HepG2 (cell line): Measurements from ENCODE around the gene COL9A2. TPM values are rescaled to one million over a fixed set of nuclear protein-coding genes. Genes with fewer than 3 reads are reported as not detected.
A peak's percentile ranks its signal among the peaks of the same experiment; 100 is the strongest.

Source experiments
- GMEB1 ChIP-seq: sonication (generic); formaldehyde crosslinking; IDR thresholded peaks from 2 replicates; pipeline ENCODE4 v1.5.1; 2020; ENCODE audit warnings: missing genetic modification reagents, mild to moderate bottlenecking, borderline replicate concordance
- HNRNPLL ChIP-seq: fragments of 200-400 bp; formaldehyde crosslinking; IDR thresholded peaks from 2 replicates; pipeline ENCODE4 v1.6.1; 2017; ENCODE audit warnings: mild to moderate bottlenecking, low read depth, low read length; ENCODE audit not compliant: poor library complexity, severe bottlenecking
- HOXA5 ChIP-seq: sonication (generic); formaldehyde crosslinking; IDR thresholded peaks from 2 replicates; pipeline ENCODE4 v1.4.0; 2020; ENCODE audit warnings: missing genetic modification reagents
- MAF1 ChIP-seq: sonication (generic); formaldehyde crosslinking; IDR thresholded peaks from 2 replicates; pipeline ENCODE4 v1.5.0; 2020; ENCODE audit warnings: missing genetic modification reagents, borderline replicate concordance
- MIER2 ChIP-seq: IDR thresholded peaks from 2 replicates; pipeline ENCODE4 v1.6.1; 2016; ENCODE audit warnings: missing biosample characterization, missing genetic modification reagents
- MTA1 ChIP-seq: sonication (generic); formaldehyde crosslinking; IDR thresholded peaks from 2 replicates; pipeline ENCODE4 v1.4.0; 2020; ENCODE audit warnings: missing genetic modification reagents, mild to moderate bottlenecking, borderline replicate concordance
- MYNN ChIP-seq: sonication (generic); formaldehyde crosslinking; IDR thresholded peaks from 2 replicates; pipeline ENCODE4 v1.4.0; 2020; ENCODE audit warnings: mild to moderate bottlenecking, low read depth, missing genetic modification reagents
- NFATC3 ChIP-seq: sonication (generic); formaldehyde crosslinking; IDR thresholded peaks from 2 replicates; pipeline ENCODE4 v1.5.1; 2020; ENCODE audit warnings: mild to moderate bottlenecking, missing genetic modification reagents
- SPEN ChIP-seq: sonication (generic); formaldehyde crosslinking; IDR thresholded peaks from 2 replicates; pipeline ENCODE4 v1.5.1; 2020; ENCODE audit warnings: low read depth, mild to moderate bottlenecking, missing genetic modification reagents
- ZFX ChIP-seq: sonication (generic); formaldehyde crosslinking; IDR thresholded peaks from 2 replicates; pipeline ENCODE4 v1.4.0; 2020; ENCODE audit warnings: mild to moderate bottlenecking, low read depth, missing genetic modification reagents, moderate library complexity
- ZNF121 ChIP-seq: sonication (generic); formaldehyde crosslinking; IDR thresholded peaks from 2 replicates; pipeline ENCODE4 v1.5.0; 2020; ENCODE audit warnings: mild to moderate bottlenecking, missing genetic modification reagents
- ZNF282 ChIP-seq: fragments of 450-650 bp; IDR thresholded peaks from 2 replicates; pipeline ENCODE4 v1.6.1; 2018; ENCODE audit not compliant: partially characterized antibody
- ZNF333 ChIP-seq: sonication (generic); formaldehyde crosslinking; IDR thresholded peaks from 2 replicates; pipeline ENCODE4 v1.4.0; 2020; ENCODE audit warnings: mild to moderate bottlenecking, missing genetic modification reagents, borderline replicate concordance
- ZNF335 ChIP-seq: sonication (generic); formaldehyde crosslinking; IDR thresholded peaks from 2 replicates; pipeline ENCODE4 v1.4.0; 2020; ENCODE audit warnings: missing genetic modification reagents
- ZNF768 ChIP-seq: sonication (generic); formaldehyde crosslinking; IDR thresholded peaks from 2 replicates; pipeline ENCODE4 v1.4.0; 2020; ENCODE audit warnings: missing genetic modification reagents
- ZNF784 ChIP-seq: sonication (generic); formaldehyde crosslinking; IDR thresholded peaks from 2 replicates; pipeline ENCODE4 v1.5.1; 2020; ENCODE audit warnings: missing genetic modification reagents, mild to moderate bottlenecking, borderline replicate concordance
- ZNF891 ChIP-seq: sonication (generic); formaldehyde crosslinking; IDR thresholded peaks from 2 replicates; pipeline ENCODE4 v1.5.0; 2020; ENCODE audit warnings: mild to moderate bottlenecking, missing genetic modification reagents
- ZSCAN20 ChIP-seq: sonication (generic); formaldehyde crosslinking; IDR thresholded peaks from 2 replicates; pipeline ENCODE4 v1.4.0; 2020; ENCODE audit warnings: missing genetic modification reagents, mild to moderate bottlenecking, borderline replicate concordance
- polyA plus RNA-seq, 8 experiments: library from polyadenylated mRNA; depleted of rRNA in 3 of 8; stranded (reverse) in 7 of 8; unstranded in 1 of 8; fragments of >200 nt; fragmentation: Illumina TruSeq in 4 of 8; extraction: Trizol in 4 of 8; gene quantifications; 2 replicates each; pipeline versions ENCODE4 v1.2.1 to v1.2.3, GENCODE V29; 2011 to 2016; ENCODE audit warnings: low read depth in 4 of 8, missing spikeins in 1 of 8, mixed read lengths in 1 of 8; ENCODE audit not compliant: insufficient read depth in 1 of 8
- total RNA-seq, 5 experiments: library from RNA; depleted of rRNA; stranded (reverse); fragments of >200 nt; fragmentation: Illumina TruSeq; extraction: Trizol; gene quantifications; 2 replicates each; pipeline ENCODE4 v1.2.3, GENCODE V29; 2016; ENCODE audit warnings: low read depth in 1 of 5
- TF ChIP-seq, protein P1 (sequence below), 2 experiments: sonication (generic) in 1 of 2; formaldehyde crosslinking in 1 of 2; IDR thresholded peaks; 2 replicates each; pipeline versions ENCODE4 v1.4.0 to v1.6.1; 2018 to 2020; ENCODE audit warnings: missing genetic modification reagents in 2 of 2, borderline replicate concordance in 1 of 2, low read depth in 1 of 2, mild to moderate bottlenecking in 1 of 2, missing biosample characterization in 1 of 2
- TF ChIP-seq, protein P2 (sequence below): sonication (generic); formaldehyde crosslinking; IDR thresholded peaks from 2 replicates; pipeline ENCODE4 v1.8.1; 2023; ENCODE audit warnings: missing genetic modification reagents, inconsistent platforms, borderline replicate concordance

Gene COL9A2
- total and polyA plus RNA-seq, 2 of the 13 experiments (the other 11 are each of a cell fraction or from before 2014, with no cell fraction given): 20.2 to 26.9 TPM

DNA sequence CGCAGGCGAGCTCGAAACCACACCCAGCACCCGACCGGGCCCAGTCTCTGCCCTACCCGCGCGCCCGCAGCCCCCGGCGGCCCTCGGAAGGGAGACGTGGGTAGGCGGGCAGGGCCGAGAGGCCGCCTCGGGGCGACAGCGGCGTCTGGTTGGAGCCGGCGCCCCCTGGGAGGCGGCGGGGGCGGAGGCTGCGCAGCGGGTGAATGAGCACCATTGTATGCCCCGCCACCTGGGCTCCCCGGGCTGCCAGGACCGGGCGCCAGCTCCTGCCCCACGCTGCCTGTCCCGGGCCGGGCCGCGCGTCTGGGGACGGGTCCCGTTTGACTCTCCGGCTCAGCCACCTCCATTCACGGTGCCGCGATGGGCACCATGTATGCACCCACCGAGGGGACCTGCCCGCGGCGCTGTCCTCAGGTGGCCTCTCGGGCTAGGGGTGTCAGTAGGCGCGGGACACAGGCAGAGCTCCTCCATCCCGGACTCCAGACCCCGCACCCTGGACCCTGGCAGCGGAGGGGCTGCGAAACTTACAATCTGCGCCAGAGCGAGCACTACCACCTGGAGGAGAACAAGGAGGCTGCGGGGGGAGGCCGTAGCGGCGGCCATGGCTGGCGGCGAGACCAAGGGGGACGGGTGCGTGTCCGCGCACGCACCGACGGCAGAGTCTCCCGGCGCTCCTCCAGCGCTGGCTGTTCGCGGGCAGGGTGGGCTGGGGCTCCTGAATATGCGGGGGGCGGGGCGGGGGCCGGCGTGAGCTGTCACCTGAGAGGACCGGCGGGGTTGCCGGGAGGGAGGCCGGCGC is at the start of gene COL9A2 (continued):
- TF ChIP-seq, protein P1, sequence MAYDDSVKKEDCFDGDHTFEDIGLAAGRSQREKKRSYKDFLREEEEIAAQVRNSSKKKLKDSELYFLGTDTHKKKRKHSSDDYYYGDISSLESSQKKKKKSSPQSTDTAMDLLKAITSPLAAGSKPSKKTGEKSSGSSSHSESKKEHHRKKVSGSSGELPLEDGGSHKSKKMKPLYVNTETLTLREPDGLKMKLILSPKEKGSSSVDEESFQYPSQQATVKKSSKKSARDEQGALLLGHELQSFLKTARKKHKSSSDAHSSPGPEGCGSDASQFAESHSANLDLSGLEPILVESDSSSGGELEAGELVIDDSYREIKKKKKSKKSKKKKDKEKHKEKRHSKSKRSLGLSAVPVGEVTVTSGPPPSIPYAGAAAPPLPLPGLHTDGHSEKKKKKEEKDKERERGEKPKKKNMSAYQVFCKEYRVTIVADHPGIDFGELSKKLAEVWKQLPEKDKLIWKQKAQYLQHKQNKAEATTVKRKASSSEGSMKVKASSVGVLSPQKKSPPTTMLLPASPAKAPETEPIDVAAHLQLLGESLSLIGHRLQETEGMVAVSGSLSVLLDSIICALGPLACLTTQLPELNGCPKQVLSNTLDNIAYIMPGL (CRISPR knock-in tag; IDR thresholded peaks at IDR 0.05; ENCODE audit: borderline replicate concordance in 1 of 2, low read depth in 1 of 2): peak; percentile 48 to 60; a peak in 3 of 4 replicates
- TF ChIP-seq ZNF121: 0 out of 2 replicates have a peak, but pooled peaks have one; percentile 18
- no peak for TF ChIP-seq MYNN (CRISPR knock-in tag)
- 0 out of 2 replicates have a peak, but pooled peaks have one; percentile 7 for TF ChIP-seq HOXA5 (CRISPR knock-in tag)
- TF ChIP-seq ZNF768 (CRISPR knock-in tag): peak; percentile 27; the same call in 1 of the 2 replicates
- TF ChIP-seq HNRNPLL: peak; percentile 93
- TF ChIP-seq ZNF891: peak; percentile 36; the same call in 1 of the 2 replicates
- TF ChIP-seq GMEB1: peak; percentile 58; the same call in 1 of the 2 replicates
- TF ChIP-seq MIER2 (CRISPR knock-in tag): 0 out of 2 replicates have a peak, but pooled peaks have one; percentile 15
- 0 out of 2 replicates have a peak, but pooled peaks have one; percentile 7 for TF ChIP-seq MAF1 (CRISPR knock-in tag)
- no peak for TF ChIP-seq ZNF335 (CRISPR knock-in tag)
- peak; percentile 51; the same call in 1 of the 2 replicates for TF ChIP-seq ZNF784 (CRISPR knock-in tag)
- TF ChIP-seq SPEN (CRISPR knock-in tag): 0 out of 2 replicates have a peak, but pooled peaks have one; percentile 37
- 0 out of 2 replicates have a peak, but pooled peaks have one; percentile 6 for TF ChIP-seq ZNF333 (CRISPR knock-in tag)
- TF ChIP-seq ZNF282: no peak
- TF ChIP-seq, protein P2, sequence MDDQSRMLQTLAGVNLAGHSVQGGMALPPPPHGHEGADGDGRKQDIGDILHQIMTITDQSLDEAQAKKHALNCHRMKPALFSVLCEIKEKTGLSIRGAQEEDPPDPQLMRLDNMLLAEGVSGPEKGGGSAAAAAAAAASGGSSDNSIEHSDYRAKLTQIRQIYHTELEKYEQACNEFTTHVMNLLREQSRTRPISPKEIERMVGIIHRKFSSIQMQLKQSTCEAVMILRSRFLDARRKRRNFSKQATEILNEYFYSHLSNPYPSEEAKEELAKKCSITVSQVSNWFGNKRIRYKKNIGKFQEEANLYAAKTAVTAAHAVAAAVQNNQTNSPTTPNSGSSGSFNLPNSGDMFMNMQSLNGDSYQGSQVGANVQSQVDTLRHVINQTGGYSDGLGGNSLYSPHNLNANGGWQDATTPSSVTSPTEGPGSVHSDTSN: no peak
- TF ChIP-seq MTA1 (CRISPR knock-in tag): no peak
- TF ChIP-seq ZFX: peak; percentile 78
- TF ChIP-seq NFATC3 (CRISPR knock-in tag): 0 out of 2 replicates have a peak, but pooled peaks have one; percentile 31
- peak; percentile 53; the same call in 1 of the 2 replicates for TF ChIP-seq ZSCAN20
